8988T (cell line): ENCODE data around the gene PKP4.
"Not testable (repeated sequence)": the region's sequence is repeated elsewhere in the genome, so short reads cannot be mapped to it uniquely, and the experiment has no call there.

ENCODE experiments used
- DNase-seq: peaks from one replicate; pipeline ENCODE4 v3.0.0; 2011

PKP4 gene, protein sequence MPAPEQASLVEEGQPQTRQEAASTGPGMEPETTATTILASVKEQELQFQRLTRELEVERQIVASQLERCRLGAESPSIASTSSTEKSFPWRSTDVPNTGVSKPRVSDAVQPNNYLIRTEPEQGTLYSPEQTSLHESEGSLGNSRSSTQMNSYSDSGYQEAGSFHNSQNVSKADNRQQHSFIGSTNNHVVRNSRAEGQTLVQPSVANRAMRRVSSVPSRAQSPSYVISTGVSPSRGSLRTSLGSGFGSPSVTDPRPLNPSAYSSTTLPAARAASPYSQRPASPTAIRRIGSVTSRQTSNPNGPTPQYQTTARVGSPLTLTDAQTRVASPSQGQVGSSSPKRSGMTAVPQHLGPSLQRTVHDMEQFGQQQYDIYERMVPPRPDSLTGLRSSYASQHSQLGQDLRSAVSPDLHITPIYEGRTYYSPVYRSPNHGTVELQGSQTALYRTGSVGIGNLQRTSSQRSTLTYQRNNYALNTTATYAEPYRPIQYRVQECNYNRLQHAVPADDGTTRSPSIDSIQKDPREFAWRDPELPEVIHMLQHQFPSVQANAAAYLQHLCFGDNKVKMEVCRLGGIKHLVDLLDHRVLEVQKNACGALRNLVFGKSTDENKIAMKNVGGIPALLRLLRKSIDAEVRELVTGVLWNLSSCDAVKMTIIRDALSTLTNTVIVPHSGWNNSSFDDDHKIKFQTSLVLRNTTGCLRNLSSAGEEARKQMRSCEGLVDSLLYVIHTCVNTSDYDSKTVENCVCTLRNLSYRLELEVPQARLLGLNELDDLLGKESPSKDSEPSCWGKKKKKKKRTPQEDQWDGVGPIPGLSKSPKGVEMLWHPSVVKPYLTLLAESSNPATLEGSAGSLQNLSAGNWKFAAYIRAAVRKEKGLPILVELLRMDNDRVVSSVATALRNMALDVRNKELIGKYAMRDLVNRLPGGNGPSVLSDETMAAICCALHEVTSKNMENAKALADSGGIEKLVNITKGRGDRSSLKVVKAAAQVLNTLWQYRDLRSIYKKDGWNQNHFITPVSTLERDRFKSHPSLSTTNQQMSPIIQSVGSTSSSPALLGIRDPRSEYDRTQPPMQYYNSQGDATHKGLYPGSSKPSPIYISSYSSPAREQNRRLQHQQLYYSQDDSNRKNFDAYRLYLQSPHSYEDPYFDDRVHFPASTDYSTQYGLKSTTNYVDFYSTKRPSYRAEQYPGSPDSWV

DNA sequence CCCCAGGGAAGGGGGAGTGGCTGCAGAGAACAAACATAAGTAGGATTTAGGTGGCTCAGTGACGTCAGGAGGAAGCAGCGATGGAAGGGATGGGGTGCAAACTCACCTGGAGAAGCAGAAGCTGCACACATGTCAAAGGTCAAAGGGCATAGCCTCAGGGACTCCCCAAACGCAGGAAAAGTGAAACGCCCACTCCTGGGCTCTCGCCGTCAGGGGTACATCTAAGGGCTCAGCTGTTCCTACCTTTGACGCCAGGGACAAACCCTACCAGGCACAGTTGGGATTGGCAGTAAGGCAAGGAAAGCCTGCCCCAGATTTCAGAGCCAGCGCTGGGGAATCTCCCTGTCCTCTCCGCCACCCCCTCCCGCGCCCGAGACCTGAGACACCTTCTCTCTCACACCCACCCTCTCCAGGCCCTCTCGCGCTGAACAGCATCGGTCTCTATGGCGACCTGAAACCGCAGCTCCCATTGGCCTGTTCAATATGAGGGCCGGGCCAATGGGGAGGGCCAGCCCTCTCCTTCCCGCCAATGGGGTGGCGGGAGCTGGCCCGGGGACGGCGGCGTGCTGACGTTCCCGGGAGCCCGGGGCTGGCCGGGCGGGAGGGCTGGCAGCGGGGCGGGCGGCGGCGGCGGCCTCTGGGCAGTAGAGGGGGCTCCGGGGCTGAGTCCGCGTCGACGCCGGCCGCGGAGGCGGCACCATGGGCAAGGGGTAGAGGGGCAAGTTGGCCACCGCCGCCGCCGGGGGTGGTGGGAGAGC, at the start of gene PKP4, which contains the start of gene CCDC148:
TSS of gene PKP4 (plus strand) at position 644 of the 758 bp plus-strand sequence. CDS start 76,233 bp downstream, outside the sequence.
TSS of gene CCDC148 (minus strand) at position 445 of the 758 bp plus-strand sequence. CDS start at position 131, 314 bp downstream.
- peak; percentile 72 for DNase-seq

- DNase-seq = no peak
Observed at GRCh38 chr2:158407031-158407430, 49.7 kb upstream of the PKP4 start.

DNA sequence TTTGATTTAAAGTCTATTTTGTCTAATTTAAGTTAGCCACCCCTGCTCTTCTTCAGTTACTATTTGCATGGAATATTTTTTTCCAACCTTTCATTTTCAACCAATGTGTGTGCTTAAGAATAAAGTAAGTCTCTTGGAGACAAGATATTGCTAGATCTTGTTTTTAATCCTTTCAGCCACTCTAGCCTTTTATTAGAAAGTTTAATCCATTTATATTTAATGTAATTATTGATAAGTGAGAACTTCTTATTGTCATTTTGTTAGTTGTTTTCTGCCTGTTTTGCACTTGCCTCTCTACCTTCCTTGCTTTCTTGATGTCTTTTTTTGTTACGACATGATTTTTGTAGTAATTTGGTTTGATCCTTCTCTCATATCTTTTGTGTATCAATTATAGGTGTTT, 46.6 kb upstream of the PKP4 start:
- no peak for DNase-seq

- no peak for DNase-seq
Observed at GRCh38 chr2:158411748-158412147, 45.0 kb upstream of the PKP4 start.

DNA sequence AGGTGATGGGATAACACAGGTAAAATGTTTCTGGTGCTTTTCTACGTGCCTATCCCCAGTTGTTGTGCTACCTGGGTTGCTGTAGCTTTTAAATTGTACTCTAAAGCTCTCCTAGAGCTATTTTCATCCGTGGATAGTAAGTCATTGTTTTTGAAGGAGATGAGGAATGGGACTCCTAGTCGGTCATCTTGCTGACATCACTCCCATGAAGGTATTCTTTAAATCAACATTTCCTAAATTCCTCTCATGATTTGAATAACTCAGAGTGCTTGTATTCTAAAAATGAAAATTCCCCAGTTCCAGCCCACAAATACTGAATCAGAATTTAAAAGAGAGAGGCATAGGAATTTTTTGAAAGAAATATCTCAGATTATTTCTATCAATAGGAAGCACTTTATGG, 44.5 kb upstream of the PKP4 start:
- DNase-seq = no peak

GRCh38 chr2:158413581-158413980, 43.2 kb upstream of the PKP4 start:
- DNase-seq = no peak

DNA sequence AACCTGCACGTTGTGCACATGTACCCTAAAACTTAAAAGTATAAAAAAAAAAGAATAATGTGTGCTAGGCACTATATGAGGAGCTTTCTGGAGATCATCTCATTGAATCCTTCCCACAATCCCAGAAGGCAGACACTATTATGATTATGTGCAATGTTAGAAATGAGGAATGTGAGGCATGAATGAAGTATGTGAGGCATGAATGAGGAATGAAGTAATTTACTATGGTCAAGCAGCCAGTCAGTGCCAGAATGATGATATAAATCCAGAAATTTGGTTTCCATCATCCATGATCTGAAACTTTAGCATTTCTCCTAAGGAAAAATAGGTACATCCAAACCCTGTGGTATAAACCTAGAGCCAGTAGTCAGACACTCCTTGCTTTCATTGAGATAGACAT, 42.2 kb upstream of the PKP4 start:
- peak; percentile 8 for DNase-seq

DNA sequence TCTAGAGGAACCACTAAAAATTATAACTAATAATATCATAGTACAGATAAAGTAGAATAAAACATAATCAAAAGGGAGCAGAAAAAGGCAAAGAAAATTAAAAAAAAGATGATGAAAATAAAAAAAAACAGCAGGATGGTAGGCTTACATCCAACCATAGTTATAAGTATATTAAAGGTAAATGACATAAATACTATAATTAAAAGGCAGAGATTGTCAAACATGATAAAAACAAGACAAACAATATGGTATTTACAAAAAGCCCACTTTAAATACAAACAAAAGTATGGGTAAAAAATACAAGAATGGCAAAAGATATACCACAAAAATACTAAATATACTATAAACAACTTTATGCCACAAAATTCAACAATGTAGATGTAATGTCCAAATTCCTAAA, 24.6 kb upstream of the PKP4 start:
- no peak for DNase-seq

- DNase-seq = not testable (repeated sequence)
Observed at GRCh38 chr2:158433716-158434115, 23.0 kb upstream of the PKP4 start.

DNA sequence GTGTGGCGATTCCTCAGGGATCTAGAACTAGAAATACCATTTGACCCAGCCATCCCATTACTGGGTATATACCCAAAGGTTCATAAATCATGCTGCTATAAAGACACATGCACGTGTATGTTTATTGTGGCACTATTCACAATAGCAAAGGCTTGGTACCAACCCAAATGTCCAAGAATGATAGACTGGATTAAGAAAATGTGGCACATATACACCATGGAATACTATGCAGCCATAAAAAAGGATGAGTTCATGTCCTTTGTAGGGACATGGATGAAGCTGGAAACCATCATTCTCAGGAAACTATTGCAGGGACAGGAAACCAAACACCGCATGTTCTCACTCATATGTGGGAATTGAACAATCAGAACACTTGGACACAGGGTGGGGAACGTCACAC, 17.7 kb upstream of the PKP4 start:
- not testable (repeated sequence) for DNase-seq

- no peak for DNase-seq
Observed at GRCh38 chr2:158443606-158444005, 13.1 kb upstream of the PKP4 start.

DNA sequence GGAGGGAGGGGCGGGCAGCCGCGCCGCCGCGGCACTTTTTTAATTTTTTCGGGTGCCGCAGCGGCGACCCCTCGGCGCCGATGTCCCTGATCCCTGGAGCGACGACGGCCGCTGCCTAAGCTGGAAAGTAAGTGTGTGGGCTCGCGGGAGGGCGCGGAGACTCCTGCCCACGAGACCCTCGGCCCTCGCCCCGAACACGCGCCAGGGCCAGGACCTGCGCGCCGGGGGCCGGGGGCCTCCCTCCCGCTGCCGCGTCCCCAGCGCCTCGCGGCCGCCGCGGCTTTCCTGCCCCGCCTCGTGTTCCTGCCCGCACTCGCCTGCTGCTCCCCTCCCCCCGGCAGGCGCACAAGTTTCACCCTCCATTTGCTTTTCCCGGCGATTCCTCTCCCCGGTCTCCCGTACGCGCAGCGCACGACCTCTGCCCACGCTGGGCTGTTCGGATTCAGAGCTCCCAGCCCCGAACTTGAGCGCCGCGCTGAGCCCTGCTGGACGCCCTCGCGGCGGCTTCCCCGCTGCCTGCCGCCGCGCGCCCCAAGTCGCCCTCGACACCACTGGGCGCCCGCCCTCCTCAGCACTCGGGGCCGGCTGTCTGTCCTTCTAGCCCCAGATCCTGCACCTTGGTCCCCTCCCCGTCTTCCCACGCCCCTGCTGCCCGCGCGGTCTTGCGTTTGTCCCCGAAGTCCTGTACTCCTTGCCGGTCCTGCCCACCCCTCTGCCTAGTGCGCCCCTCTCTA, 507 bp downstream of the PKP4 start:
- peak; percentile 18 for DNase-seq

DNA sequence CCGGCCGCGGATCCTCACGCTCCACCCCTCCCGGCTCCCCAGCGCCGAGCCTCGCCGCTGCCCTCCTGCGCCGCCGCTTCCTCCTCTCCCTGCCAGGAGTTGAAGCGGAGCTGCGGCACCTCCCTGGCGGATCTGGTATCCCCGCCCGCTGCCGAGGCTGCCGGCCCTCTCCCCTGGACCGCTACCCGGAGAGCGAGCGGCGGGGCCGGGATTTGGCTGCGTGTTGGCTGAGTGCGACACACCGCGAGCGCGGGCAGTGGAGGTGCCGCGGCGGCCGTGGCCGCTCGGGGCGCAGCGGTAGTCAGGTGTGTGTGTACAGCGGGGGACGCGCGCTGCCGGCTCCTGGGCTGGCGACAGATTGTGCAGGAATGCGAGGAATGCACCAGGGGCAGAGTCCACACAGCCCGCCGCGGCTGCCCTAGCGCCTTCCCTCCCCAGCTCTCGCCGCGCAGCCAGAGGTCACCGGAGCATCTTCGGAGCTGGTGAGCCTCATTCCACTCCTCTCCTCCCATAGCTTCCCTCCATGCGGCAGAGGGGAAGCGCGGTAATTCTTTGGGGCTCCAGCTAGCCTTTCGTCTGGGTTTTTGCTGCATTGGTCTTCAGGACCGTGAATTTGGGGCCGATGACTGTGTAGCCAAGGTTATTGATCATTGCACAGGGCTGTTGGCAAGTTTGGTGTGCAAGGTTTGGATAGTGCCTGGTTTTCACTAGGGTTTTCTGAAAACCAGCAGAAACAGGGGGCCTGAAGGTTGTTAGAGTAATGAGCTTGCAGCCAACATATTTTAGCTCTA, 1.3 kb downstream of the PKP4 start:
- peak; percentile 40 for DNase-seq

DNA sequence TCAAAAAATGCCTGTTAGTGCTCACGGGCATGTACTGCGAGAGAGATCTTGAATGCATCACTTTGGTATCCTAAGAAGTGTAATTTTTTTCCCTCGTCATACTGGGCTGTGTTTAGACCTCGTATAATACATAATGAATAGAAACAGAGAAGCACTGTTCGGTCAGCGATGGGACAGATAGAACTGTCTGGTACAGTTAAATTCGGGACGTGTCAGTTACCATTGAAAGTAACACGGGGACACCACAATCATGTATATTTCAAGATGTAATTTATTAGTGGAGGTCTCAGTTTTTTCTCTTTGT, 1.8 kb downstream of the PKP4 start:
- no peak for DNase-seq

GRCh38 chr2:158459161-158460003, 2.6 kb downstream of the PKP4 start:
- DNase-seq = no peak

DNA sequence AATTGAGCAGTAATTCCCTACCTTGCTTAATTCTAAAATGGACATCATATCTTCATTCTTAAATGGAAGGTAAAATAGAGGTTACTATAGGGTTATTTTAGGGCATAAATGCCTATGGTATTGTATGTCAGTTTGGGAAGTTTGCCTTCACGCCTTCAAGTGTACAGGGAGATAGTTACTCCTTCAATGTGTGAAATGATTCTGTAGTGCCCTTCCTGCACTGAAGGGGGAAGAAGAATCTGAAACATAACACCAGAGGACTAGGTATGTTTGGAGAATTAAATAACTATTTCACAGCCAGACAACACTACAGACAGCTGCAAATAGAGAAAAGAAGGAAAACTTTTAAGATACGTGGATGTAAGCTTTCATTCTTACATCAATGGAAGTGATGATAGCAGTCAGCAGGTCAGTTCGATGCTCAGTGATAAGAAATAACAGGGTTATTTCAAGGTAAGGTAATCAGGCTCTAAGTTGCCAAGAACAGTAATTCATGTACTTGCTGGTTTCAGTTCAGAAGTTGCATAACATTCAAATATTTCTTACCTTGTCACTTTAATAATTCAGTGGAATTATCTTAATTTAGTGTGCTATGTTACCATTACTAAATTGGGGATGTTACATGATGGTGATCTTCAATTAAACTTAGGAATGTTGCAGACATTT, 4.0 kb downstream of the PKP4 start:
- DNase-seq = no peak

DNA sequence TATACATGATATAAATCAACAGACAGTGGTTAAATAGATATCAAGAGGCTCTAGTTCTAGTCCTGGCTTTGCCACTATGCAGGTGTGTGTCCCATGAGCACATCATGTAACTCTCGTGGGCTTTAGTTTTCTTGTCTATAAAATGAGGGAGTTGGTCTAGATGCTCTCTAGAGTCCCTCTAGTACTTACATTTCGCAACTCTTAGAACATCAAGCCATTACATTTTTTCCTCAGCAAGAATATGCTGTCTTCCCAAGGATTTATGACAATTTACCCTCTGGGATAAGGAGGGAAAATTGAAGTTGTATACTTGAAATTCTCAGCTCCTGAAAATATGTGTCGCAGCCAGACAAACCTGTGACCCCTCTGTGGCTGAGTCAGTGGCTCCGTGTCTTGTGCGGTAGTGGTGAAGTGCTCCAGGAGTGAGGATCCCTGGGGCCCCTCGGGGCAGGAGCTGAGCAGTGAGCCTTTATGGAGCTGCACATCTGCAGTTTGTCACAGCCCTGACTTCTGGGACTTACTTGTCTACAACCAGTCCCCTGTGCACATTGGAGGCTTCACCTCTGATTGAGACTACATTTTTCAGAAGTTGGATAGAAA, 6.8 kb downstream of the PKP4 start:
- DNase-seq = no peak

GRCh38 chr2:158464426-158465281, 7.9 kb downstream of the PKP4 start:
- no peak for DNase-seq
